Activated CD8-positive, alpha-beta memory T cell treated with anti-CD3 and anti-CD28 coated beads for 4 hours (primary cell): ENCODE data around the gene KLK13.

Experiments used
- DNase-seq, 2 donors: peaks; one replicate each; pipeline ENCODE4 v3.0.0-alpha.2; 2020; ENCODE audit warnings: low read depth in 2 of 2

Gene KLK13, protein sequence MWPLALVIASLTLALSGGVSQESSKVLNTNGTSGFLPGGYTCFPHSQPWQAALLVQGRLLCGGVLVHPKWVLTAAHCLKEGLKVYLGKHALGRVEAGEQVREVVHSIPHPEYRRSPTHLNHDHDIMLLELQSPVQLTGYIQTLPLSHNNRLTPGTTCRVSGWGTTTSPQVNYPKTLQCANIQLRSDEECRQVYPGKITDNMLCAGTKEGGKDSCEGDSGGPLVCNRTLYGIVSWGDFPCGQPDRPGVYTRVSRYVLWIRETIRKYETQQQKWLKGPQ

DNA sequence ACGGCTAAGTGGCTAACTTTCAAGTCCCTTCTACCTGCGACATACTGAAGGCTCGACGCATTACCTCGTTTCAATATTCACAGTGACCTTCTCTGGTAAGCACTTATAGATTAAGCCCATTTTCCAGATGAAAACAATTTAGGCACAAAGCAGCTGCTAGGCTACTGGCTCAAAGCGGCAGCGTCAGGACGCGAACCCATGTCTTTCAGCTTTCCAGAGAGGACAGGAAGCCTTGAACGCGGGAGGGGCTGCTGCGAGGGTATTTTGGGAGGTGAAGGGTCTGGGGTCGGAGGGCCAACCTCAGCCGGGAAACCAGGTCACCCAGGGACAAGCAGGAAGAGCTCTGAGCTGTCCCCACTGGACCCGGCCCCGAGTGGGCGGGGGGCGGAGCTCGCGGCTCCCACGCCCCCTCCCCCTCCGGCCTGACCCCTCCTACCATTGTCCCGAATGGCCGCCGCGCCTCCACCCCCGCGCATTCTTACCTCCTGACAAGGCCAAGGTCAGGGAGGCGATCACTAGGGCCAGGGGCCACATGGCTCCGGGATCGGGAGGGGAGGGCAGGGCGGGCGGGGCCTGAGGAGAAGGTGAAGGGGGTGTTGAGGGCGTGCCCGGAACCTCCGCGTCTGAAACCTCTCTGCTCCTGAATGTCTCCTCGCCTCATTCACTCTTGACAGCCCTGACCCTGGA, at the start of gene KLK13:
Gene KLK13, minus strand, starts transcription at position 559 of the 687 bp plus-strand sequence. Its CDS starts 25 bp downstream, at position 534.
- DNase-seq, result no peak

DNA sequence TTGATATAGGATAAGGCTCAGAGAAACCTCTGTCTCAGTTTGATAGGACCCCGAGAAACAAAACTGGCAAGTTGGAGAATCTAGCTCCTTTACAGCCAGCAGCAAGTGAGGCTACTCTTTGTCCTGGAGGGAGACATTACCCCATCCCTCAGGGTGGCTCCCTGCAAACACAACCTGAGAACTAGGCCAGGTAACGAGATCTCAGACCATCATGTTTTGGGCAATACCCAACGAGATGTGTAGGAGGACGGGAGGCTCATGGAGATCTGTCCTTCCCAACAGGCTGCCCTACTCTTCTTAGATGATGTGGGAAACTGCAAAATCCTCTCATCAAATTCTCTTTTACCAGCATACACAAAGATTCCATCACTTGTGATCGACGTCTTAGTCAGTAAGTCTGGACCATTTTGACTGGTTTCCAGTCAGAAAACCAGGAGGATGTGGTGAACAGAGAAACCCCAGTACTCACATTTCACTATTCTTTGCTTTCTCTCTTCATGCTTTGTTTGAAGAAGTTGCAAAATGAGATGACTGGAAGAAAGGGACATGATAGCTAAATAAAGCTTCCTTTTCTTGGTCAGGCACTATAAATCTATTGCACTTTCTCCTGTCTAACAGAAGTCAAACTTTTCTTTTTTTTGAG, 49.3 kb upstream of the KLK13 start:
- no peak for DNase-seq

DNA sequence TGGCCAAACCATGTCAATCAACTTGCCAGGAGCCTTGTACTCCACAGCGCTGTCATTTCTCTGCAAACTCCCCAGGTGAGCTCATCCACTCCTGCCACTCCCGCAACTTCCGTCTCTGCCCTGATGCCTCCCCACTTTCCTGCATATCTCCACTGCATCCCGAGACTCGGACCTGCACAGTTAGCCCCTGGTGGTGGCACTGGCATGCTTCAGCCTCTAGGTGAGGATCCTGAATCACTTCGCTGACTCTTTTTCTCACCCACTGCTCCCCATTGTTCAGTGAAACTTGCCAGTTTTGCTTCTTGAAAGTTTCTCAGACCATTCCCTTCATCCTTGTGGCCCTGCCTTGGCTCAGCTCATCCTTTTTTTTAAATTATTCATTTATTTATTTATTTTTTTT, 46.7 kb upstream of the KLK13 start:
- no peak for DNase-seq

DNA sequence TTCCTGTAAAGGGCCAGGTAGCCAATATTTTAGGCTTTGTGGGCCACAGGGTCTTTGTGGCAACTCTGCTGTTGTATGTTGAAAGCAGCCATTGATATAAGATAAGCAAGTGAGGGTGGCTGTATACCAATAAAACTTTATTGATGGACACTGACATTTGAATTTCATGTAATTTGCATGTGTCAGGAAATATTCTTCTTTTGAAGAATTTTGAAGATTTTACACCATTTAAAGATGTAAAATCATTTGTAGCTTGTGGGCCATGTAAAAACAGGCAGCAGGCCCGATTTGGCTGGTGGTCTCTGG, 45.7 kb upstream of the KLK13 start:
- no peak for DNase-seq

DNA sequence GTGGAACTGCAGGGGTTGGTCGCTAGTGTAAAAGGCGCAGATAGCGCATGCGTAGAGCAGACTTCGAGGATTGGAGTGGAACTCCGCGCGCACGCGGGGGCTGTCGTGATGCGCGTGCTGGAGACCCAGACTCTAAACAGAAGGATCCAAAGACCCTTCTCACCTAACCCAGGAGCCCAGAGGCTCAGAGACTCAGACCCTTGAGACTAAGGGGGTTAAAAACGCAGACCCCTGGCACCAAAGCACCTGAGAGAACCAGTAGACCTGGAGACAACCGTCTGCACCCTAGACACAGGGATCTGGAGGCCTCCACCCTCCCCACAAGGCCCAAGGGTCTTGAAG, 43.9 kb upstream of the KLK13 start:
- no peak for DNase-seq

DNA sequence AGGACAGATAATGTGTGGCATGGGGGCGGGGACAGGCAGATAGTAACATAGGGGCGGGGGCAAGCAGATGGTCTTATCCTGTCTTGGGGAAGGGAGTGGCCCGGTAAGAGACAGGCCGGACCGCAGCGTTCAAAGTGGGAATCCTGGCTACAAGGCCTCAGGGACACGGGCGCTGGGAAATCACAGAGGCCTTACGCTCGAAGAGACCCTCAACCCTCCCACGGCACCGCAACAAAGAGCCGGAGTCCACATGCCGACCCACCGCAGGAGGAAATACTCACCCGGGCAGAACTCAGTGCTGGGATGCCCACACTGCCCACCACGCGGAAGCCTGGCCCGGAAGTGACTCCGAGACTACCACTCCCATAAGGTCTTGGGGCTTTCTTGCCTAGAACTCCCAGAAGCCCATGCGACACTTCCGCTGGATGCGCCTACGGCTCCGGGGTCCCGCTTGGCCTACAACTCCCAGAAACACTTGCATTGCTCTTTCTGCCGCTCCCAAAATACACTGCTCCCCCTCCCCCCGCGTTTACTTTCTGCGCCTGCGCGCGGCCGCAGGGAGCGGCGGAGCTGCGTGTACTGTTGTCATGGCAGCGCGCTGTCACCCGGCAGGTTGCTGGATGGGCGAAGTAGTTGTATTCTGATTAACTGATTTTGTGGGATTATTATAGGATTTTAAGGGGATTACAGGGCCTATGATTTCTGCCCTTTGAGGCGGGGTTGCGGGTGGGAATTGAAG, 43.3 kb upstream of the KLK13 start, which contains the start of gene CTU1:
Gene CTU1, minus strand, starts transcription at position 344 of the 739 bp plus-strand sequence. CDS start 3,840 bp downstream, outside the sequence.
- peak; percentile 96 to 99 for DNase-seq

DNA sequence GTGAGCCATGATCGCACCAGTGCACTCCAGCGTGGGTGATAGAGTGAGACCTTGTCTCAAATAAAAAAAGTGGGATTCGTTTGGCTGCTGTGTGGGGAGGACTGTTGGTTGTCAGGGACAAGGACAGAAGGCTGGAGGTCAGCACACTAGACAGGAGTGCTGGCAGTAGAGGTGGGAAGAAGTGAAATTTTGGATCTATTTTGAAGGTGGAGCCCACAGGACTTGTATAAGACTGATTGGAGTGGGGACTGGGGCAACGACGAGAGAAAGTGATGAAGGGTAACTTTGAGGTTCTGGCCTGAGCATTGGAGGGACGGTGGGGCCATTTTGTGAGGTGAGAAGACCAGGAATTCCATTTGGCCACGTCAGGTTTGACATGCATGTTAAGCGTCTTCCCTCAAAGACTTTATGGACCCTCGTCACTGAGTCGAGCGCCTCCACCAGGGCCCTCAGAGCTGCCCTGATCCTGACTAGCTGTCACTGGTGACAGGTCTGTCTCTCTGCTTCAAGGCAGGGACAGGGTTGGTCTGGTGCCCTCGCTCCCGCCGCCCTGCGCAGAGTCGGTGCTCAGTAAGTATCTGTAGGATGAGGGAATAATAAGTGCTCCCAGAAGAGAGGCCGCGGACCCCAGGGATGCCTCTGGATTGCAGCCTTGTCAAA, 42.6 kb upstream of the KLK13 start:
- DNase-seq, result no peak

DNA sequence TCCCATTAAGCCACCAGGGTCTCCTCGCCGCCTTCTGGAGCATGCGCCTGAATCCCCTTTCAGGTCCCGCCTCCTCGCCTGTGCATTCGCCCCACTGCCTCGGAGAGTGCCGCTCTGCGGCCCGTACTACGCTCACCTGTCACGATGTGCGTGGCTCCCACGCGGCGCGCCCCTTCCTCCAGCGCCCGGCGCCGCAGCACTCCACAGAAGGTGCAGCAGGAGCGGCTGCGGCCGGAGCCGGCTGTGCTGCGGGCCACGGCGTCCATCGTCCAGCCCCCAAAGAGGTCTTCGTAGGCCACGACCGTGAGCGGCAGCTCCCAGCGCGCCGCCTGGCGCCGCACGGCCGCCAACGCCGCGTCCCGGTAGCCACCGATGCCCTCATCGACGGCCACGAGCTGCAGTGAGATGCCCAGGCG, 39.0 kb upstream of the KLK13 start:
- no peak for DNase-seq

DNA sequence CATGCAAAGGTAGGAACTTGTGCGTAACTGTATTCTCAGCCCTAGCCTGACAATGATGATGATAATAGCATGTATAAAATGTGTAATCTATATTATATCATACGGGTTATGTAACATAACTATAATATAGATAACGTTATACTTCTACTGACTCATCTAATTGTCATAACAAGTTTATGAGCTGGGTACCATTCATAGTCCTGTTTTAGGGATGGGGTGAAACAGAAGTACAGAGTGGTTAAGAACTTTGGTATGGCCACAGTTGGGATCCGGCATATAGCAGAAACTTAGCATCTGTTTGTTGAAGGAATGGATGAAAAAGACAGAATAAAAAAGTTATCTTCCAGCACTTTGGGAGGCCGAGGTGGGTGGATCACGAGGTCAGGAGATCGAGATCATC, 38.1 kb upstream of the KLK13 start:
- DNase-seq, result no peak

DNA sequence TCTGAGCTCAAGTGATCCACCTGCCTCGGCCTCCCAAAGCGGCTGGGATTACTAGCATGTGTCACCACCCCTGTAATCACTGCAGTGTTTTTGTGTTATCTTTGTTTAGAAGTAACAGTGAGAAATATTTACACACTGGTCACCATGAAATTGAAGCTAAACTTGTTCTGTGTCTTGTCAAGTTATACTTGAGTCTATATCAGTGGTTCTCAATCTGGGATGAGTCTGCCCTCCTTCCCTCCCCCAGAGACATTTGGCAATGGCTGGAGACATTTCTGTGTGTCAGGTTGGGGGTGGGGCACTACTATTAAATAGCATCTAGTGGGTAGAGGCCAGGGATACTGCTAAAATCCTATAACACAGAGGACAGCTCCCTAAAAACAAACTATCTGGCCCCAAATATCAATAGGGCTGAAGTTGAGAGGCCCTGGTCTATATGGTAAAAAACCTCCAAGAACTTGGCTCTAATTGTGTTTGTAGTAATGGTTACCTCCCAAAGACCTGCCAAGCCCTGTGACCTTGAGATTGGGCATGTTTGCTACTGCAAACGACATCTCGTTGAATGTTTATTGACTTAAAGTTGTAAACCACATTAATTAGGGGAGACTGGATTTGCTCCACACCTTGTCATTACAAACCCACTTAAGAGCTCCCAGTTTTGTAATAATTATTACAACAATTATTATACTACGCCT, 36.4 kb upstream of the KLK13 start:
- DNase-seq, result no peak

DNA sequence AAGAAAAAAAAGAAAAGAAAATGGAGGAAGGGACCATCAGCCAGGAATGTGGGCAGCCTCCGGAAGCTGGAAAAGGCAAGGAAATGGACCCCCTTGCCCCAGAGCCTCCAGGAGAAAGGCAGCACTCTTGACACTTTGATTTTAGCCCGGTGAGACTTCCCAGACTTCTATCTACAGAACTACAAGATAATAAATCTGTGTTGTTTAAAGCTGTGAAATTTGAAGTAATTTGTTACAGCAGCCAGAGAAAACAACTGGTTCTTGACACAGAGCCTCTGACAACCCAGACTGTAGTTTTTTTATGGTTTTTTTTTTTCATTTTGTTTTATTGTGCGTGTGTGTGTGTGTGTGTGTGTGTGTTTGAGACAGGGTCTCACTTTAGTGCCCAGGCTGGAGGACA, 35.7 kb upstream of the KLK13 start:
- no peak for DNase-seq

DNA sequence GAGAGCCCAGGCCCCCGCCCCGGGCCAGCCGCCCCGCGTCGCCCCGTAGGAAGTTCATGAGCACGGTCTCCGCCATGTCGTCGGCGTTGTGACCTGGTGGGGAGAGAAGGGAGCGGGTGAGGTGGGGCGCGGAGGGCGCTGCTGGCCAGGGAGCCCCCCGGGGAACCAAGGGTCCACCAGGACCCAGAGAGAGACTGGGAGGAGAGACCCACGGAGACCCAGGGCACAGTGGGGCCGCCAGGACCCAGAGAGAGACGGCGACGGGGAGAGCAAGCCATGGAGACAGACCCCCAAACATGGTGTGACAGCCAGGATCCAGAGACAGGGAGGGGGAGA, 34.1 kb upstream of the KLK13 start:
- no peak for DNase-seq

DNA sequence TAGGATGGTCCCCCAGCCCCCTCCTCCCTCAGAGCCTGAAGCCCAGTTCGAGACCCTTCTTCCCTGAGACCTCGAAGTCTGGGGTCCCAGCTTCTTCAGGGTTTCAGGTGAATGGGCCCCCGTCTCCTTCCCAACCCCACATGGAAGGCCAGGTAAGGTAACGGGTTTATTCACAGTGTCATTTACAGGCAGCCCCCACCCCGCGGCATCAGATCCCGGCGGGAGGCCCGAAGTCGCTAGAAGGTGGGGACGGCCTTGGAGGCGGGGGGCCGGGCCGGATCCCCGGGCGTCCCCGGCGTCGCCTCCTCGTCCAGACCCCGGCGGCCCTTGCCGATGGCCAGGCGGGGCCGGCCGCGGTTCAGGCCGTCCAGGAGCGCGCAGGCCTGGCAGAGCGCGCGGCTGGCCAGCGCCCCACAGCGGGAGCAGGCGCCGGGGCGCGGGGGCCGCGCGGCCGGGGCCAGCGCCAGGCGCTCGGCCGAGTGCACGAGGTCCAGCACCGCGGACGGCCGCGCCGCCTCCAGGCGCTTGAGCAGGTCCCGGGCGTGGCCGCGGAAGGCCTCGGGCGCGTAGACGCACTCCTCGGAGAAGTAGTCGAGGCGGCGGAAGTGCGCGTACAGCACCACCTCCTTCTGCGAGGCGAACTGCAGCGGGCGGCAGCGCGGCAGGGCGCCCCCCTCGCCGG, 33.6 kb upstream of the KLK13 start:
- no peak for DNase-seq

DNA sequence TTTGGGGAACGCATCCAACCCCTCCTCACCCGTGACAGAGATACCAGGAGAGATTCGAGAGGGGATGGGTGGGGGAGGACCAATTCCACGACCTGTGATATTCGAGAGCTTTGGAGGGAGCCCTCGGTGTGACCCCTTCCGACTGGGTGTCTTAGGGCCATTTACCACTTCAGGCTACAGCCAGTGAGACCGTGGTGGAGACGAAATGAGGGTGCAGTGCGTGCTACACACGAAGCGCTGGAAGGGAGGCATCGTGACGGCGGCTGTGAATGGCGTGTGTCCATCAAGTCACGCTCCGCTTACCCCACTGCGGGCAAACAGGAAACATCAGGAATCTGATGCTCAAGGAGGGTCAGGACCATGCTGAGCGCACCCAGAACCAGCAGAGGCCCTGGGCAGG, 32.9 kb upstream of the KLK13 start:
- DNase-seq, result no peak

DNA sequence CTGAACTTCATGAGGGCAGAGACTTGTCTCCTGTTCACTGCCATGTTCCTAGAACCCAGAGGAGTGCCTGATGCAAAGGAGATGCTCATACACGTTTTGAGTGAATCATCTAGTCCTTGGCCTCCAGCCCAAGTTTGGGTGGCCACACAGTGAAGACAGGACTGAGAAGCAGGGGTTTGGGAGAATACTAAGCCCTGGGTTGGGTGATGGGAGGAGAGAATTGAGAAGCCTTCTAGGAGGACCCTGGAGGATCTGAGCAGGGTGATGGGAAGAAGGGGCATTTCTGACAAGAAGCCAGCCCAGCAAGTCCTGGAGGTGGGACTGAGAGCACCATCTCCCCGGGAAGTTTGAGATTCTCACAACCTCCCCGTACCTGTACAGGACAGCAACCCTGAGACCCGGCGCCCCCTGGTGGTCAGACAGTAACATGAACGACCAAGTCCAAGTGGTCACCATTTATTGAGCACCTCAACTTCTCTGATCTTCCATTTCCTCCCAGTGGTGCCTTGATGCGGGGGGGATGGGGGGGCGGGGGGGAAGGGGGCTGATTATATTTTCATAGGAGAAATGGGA, 32.4 kb upstream of the KLK13 start:
- DNase-seq, result peak; percentile 43 to 48

DNA sequence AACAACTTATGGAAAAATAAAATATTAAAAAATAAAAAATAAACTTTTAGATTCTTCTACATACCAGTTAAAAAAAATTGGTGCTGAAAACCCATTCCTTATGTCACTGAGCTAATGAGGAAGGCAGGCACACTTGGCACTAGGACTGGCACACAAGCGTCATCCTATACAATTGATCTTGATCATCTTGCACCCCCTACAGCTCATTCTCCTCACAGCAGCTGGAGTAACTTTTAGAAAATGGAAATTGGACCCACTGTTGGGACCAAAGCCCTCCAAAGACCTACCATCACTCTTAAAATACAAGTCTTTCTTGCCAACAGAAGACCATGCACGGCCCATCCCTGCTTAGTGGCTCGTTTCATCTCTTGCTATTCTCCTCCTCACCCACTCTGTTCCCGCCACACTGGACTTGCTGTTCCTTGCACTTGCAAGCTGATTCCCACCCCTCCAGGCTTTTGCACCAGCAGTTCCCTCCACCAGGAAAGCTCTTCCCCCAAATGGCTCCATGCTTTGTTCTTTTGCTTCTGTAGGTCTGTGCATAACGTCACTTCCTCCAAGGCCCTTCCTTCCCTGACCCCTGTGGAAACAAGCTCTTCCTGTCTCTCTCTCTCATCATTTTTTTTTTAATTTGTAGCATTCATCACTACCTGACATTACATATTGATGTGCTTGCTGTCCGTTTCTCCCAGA, 31.7 kb upstream of the KLK13 start:
- DNase-seq, result no peak

DNA sequence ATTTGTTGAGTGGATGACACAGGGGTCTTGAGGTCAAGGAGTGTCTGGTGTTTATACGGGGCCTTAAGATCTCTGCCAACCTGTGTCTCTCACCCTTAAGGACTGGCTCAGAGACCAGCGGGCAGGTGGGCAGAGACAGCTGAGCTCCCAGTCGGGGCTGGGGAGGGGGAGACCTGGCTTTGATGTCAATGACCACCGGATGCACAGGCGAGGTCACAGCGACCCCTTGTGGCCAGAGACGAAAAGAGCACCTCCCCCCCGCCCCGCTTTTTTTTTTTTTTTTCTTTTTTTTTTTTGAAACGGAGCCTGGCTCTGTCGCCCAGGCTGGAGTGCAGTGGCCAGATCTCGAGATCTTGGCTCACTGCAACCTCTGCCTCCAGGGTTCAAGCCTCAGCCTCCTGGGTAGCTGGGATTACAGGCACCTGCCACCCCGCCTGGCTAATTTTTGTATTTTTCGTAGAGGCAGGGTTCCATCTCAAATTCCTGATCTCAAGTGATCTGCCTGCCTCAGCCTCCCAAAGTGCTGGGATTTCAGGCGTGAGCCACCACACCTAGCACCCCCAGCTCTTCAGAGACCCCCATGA, 29.9 kb upstream of the KLK13 start:
- DNase-seq, result no peak

DNA sequence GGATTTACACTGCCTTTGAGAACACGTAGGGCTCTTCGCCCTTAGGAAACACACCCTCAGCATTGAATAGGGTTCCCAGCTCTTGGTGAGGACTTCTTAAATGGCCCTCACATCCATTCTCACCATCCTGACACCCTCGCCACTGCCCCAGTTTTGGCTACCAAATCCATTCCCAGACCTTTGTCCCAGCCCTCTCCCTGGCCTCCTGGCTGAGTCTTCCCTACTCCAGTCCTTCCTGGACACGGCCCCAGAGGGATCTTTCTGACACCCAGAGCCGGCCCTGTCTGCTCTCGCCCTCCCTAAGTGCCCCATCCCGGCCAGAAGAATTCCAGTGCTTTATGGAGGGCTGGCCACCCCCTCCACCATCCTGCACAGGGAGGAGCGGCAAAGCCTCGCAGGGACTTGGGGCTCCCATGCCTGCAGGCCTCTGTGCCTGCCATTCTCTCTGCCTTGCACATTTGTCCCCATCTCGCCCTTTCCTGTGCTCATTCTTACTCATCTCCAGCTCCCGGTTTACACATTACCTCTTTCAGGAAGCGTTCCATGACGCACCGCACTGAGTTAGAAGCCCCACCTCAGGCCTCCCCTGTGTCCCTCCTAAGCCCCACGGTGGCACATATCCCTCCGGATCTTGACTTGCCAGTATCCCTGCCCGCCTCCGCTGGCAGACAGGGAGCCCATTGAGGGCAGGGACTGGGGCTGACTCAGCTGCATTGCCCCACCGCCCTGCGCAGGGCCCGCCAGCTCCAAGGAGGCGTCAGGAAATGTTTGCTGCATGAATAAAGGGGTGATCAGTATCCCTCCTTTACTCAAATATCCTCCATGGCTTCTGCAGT, 28.8 kb upstream of the KLK13 start:
- DNase-seq, result no peak

DNA sequence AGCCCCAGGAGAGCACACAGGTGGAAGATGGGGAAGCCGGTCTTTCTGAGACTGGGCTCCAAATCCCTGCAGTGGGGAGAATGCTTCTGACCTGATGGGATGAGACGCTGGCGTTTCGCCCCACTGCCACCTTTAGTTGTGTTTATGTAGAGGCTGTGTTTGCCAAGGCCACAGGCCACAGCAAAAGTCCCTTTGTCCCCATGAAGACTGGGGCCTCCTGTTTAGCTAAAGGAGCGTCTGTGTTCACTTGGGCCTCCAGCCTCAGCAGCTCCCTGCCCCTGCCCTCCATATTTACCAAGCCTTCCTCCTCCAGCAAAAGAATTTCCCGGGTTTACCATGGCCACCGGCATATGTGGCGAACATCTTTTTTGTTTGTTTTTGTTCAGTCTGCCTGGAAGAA, 28.2 kb upstream of the KLK13 start:
- DNase-seq, result no peak
